ENCODE measurements around the gene MAD1L1.
"Not testable (repeated sequence)": the region's sequence is repeated elsewhere in the genome, so short reads cannot be mapped to it uniquely, and the experiment has no call there.

Gene MAD1L1

DNA sequence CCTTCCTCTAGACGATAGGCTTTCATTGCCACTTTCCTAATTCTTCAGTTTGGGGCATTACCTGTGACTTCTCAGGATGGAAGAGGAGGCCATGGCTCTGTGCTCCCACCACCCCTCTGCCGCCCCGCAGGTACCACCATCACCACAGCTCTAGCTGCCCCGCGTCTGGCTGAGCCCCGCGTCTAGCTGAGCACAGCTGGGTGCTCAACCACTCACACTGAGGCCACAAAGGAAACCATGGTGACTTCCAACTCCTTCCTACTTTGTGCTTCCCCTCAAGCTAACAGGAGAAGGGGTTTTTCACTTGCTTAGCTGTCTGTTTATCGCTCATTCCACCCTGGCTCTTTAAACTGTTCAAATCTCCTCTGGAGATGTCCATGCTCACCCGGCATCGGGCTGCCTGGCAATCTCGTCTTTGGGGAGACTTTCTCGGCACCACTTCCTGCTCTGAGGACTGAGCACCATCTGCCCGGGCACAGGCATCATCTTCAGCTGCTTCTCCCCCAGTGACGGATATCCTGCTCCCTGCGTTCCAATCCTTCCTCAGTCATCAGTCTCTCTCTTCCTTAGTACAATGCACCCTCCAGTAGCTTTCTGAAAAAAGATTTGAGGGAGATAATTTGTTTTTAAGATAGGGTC lies 59.4 kb downstream of the MAD1L1 start:
- no peak for DNase-seq (ENCODE audit: low read depth)

DNA sequence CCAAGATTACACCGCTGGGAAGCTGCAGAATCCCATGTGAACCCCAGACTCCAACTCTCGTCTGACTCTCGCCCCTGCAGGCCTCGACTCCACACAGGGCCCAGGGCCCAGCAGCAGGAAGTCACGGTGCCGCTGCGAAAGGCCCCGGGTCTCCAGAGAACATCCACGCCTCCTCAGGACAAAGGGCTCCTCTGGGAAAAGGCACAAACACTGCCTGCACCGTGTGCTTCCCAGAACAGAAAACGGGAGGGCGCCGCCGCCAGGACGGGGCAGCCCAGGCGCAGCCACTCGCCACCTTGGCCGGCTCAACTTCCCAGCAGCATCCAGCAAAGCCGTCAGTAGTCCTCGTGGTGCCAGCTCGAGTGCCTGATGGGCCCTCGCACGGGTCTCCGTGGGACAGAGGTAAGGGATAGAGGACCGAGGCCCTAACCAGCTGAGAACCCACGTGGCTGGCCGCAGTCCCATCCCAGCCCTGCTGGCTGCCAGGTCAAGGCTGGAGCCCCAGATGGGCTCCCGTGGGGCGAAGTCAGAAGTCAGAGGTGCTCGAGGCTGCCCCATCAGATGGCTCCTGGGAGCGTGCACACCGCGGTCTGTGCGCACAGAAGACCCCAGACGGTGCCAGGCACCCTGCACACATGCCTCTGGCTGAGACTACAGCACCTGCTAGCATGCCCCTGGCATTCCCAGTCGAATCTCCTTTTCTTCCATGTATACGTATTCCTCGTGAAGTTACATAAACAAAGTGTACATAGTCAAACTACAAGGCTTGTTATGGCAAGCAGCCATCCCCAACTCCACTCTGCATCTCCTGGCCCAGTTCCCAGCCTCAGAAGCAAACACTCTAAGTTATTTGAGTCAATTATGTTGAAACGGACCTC lies 60.2 kb downstream of the MAD1L1 start:
- DNase-seq (ENCODE audit: low read depth) = no peak

DNA sequence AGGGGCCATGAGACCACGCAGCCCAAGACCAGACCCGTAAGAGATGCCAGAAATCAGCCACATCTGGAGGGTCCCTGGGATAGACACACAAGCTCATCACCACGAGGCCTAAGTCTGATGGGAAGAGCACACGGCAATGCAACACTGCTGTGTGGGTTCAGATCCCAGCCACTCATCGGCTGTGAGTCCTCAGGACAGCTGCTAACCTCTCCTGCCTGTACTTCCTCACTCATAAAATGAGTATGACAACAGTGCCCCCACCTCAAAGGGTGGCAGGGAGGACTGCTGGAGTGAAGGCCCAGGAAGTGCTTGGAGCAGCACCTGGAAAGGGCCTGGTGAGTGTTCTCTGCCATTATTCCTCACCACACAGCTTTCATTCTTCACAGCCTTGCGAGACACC lies 60.9 kb downstream of the MAD1L1 start:
- DNase-seq (ENCODE audit: low read depth) = no peak

DNA sequence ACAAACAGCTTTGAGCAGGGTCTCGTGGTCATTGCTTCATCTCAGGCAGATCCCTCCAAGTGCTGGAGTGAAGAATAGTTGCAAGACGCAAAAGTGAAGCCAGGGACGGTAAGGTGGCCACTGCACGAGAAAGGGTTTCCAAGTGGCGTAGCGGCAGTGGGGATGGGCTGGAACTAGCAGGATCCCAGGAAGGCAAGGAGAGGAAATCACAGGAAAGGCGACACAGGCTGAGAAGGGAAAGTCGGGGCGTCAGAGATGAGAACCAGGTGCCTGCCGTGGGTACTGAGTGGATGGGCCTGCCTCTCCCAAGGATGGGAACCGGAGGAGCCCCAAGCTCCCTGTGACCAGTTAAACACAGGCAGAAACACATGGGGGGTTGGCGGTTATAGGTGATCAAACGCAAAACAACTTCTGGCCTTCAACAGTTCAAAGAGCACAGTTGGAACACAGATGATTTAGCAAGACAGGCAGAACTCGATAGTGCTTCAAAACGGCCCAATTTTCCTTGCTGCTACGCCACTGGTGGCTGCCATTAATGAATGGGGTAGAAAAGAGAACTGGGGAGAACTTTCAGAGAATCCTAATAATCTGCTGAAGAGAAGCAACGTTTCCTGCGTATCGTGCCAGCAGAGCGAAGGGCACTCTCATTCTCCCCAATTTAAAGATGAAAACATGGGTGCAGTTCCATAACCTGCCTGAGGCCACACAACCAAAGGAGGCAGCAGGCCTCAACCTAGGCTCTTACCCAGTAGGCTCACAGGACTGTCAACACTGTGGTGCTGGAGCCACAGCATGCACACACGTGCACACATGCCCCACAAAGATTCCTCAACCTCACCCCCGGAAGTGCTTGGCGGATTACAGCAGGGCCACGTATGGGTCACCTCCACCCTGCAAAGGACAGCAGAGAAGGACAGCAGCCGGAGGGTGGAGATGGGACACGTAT lies 61.9 kb downstream of the MAD1L1 start:
- DNase-seq (ENCODE audit: low read depth) = no peak

DNA sequence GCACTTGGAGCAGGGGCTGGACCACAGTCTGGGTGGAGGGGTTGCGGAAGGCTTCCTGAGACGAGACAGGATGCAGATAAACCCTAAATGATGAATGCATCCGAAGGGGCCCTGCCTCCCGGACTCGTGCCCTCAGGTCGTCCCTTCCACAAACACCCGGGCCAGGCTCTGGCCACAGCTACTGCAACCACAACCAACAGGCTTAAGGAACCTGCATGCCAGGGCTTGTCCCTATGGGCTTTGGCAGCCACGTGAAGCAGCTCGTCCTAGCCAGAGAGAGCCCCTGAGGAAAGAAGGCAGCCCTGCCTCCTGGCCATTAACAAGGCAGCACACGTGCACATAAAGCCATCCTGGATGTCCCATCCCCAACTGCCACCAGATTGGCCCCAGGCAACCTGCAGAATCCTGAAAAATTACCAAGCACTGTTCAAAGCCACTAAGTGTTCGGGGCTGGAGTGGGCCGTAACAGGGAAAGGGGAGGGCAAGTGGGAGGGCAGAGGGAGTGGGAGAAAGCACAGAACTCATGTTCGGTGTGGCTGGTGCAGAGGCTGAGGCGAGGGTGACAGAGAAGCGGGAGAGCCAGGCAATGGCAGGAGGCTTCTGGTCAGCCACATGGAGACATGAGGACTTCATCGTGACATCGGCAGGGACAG lies 62.7 kb downstream of the MAD1L1 start:
- no peak for DNase-seq (ENCODE audit: low read depth)

DNA sequence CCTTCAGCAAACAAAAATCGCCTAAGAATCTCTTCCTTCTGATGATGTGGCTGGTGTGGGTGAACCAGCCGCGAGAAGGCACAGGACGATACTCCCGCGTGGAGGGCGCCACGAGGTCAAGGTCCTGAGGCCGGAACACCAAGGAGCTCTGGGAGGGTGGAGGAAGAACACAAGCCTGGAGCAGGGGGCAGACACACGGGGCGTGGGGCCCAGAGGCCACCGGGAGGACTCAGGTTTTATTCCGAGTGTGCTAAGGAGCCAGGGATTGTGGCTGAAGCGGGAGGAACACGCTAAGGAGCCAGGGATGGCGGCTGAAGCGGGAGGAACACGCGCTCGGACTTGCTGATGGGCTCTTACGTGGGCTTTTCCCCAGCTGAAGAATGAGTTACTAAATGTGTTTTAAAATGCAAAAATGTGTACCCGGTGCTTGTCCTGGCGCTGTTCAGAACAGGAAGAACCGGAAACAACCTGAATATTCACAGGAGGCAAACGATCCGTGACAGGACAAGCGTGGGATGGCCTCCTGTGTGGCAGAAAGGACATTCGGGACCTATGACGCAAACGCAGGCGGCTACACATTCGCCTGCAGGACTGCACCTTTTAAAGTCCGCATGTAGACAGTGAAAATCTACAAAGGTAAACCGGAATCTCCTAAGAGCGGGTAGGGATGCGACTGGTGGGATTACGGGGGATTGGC lies 64.0 kb downstream of the MAD1L1 start:
- no peak for DNase-seq (ENCODE audit: low read depth)

DNA sequence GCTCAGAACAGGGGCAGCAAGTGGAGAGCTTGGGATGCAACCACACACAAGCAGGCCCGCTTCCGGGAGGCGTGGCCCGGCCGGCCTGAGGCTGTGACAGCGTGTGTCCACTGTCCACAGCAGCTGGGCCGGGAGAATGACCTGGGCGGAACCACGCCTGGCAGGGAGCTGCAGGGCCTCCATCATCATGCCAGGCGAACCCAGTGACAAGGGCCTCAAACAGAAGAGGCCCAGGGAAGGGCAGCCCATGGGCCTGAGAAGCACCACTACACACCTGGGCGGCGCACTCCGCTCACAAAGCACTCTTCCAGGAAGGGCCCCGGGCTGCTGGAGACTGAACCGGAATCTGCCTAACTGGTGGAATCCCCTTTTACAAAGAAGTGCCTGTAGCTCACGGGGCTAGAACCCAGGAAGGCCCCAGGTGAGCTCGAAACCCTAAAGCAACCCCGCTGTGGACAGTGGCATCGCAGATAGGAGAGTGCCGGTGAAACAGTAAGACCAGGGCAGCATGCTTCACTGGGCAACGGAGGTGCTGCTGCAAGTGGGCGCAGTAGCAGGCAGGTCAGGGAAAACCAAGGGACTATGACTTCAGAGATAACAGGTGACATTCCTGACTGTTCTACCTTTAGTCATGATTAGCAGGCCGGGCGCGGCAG lies 66.0 kb downstream of the MAD1L1 start:
- DNase-seq (ENCODE audit: low read depth) = no peak

DNA sequence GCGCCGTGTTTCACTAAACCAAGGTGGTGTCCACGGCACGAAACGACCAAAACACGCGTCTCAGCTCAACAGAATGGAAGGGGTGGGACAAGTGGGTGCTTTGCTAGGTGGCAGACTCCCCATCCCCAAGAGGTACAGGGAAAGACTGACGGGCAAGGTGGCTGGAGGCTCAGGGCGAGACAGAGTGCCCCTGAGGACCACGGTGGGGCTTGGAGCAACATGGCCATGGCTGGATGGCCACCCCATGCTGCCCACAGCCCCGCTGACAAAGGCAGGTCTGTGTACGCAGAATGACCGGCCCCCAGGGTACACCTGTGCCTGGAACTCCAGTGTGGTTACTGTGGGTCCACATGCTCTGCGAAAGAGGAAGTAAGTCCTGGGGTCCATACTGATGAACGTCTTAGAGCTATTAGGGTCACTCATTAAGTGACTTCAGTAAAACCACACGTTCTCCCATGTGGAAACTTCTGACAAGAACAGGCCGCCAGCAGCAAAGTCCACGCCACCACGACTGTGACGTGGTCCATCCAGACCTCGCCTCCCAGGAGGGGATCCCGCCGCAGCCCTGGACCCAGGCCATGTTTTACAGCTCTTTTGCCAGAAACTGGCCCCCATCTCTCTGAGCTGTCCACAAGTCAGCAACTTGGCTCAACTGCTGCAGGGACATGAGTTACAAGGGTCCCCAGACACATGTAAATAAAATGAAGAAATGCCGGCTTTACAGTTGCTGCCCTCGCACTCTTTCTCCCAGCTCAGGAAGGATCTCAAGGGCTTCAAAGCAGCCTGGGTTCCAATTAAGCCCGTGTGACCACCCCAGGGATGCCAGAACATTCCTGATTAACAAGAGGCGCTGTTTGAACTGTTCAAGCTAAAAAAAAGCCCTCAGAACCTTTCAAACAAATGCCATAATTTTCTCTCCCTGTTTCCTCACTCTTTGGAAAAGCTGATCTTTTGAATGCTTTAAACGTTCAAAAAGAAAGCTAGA lies 66.8 kb downstream of the MAD1L1 start:
- DNase-seq (ENCODE audit: low read depth) = no peak

DNA sequence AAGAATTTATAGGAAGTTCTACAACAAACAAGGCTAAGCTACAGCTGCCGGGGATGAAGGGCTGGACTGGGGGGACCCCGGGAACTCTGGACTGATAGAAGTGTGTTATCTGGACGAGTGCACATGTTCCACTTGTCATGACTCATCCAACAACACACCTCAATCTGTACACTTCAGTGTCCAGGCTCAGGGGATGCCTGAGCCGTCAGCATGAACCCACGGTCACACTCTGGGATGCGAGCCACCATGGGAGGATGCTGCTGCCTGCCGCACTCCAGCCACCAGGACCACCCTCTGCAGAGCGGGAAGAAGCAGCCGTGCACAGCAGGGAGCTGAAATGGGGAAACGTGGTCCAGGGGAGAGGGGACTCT lies 67.5 kb downstream of the MAD1L1 start:
- no peak for DNase-seq (ENCODE audit: low read depth)

DNA sequence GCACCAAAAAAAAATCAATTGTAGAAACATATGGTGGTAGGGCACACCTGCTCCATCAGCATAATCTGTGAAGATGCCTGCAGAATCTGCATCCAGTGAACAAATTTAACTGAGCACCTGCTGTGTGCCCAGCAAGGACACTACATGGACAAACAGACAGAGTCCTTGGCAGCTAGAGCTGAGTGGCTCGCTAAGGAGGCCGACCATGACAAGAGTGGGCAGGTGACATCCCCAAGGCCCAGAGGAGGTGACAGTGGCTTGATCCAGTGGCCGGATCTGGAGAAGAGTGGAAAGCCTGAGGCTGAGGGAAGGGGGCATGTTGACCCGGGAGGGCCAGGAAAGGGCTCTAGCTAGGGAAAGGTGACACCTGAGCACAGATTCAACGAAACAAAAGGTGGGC lies 68.1 kb downstream of the MAD1L1 start:
- no peak for DNase-seq (ENCODE audit: low read depth)

DNA sequence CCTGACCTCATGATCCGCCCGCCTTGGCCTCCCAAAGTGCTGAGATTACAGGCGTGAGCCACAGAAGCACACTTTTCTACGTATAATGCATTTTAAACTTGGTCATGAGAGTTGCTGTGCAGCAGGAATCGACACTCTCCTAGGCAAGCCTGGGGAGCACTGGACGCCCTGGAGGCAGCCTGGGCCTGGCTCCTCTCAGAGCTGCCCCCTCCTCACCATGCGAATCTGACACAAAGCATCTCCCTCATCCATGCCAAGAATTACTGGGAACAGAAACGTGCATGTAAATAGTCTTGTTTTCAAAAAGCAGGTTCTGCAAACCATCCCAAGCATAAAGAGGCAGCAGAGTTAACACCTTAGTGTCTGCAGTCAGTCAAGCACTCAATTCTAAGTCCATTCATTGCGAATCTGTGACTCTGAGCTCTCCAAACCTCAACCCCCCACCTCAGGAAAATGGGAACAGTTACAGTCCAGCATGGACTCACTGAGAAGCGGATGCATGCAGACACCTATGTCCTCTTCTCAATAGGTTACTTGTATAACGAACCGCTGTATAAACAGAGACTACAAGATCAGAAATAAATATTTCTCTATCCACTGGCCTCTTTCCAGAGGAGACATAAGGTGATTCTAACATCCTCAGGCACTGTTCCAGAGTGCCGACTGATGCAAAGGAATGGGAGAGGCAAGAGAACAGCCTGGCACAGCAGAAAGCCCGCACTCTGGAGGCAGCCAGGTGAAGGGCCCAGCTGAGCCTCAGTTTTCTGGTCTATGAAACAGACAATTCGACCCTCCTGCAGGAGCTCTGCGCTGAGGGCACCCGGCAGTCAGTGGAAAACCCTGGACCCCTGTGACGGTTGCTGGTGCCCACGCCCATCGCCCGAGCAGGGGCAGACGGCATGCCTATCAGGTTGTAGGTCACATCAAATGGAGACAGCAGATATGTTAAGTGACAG lies 68.9 kb downstream of the MAD1L1 start:
- no peak for DNase-seq (ENCODE audit: low read depth)

DNA sequence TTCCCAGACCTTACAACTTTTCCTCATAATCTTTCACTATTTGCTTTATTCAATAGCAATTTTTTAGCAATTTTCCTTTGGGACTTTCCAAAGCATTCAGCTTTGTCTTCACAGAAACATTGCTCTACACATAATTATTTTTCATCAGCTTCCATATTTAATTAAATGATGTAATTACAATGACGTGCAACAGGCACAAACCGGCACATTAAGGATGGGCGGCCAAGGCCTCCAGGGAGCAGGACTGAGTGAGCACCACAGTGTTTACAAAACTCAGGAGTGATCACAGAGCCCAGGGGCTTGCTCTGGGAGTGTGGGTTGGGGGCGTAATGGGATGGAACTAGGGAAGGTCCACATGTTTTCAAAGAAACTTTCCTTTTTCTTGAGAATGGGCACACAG lies 69.8 kb downstream of the MAD1L1 start:
- no peak for DNase-seq (ENCODE audit: low read depth)

DNA sequence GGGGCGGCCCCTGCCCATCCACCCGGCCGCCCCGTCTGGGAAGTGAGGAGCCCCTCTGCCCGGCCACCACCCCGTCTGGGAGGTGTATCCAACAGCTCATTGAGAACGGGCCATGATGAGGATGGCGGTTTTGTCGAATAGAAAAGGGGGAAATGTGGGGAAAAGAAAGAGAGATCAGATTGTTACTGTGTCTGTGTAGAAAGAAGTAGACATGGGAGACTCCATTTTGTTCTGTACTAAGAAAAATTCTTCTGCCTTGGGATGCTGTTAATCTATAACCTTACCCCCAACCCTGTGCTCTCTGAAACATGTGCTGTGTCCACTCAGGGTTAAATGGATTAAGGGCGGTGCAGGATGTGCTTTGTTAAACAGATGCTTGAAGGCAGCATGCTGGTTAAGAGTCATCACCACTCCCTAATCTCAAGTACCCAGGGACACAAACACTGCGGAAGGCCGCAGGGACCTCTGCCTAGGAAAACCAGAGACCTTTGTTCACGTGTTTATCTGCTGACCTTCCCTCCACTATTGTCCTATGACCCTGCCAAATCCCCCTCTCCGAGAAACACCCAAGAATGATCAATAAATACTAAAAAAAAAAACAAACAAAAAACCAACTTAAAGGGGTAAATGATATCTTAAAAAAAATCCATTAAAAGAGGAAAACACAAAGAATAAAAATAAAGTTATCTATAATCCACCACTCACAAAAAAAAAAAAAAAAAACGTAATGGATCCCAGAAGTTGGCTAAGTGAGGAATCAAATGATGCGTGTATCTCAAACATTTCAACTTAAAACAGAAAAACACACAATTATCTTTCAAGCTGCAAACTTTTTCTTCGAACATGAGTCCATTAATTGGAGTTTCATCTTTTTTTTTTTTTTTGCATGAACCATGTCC lies 70.5 kb downstream of the MAD1L1 start:
- DNase-seq (ENCODE audit: low read depth) = not testable (repeated sequence)

DNA sequence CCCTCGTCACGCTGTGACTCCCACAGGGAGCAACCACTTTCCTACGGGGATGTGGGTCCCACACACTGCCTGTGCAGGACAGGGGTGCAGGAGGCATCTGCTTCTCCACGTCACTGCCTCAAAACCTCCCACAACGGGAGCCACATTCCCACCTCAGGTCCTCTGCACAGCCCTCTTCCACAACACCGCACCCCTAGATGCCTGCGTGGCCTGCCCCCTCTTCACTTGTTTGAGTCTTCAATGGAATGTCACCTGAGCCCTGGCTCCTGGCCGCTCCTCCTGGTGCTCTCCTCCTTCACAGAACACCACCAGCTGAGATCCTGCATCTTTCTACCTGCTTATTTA lies 73.6 kb downstream of the MAD1L1 start:
- no peak for DNase-seq (ENCODE audit: low read depth)

DNA sequence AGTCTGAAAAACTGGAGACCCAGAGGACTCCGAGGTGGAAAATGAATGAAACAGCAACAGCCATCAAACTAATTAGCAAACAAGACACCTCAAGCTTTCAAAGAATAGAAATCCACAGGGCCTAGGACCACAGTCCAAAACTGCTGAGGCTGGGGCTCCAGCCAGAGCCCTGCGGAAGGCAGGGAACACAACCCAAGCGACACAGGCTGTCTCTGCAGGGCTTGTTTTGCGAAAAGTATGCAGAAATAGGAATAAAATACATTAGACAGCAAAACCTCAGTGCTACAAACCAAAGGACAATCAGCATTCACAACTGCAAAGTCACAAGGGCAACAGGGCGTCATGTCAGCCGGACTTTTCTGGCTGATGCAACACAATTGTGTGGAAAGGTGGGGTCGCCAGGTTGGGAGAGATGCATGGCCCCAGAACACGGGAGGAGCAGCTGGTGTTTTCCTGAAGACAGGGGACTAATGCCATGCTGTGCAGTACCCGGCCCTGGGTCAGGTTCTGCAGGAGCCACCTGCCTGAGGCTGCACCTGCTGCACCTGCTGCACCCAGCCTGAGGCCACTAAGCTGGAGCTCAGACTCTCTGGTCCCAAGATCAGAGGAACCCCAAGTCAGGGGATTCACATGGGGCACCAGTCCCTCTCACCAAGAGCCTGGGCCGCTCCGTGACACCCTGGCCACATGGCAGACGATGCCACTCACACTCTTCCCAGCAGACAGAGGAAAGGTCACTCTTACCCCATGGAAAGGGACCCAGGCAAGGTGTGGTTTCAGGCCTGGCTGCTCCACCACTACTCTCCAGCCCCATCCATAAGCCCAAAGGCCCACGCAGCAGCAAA lies 74.2 kb downstream of the MAD1L1 start:
- no peak for DNase-seq (ENCODE audit: low read depth)

DNA sequence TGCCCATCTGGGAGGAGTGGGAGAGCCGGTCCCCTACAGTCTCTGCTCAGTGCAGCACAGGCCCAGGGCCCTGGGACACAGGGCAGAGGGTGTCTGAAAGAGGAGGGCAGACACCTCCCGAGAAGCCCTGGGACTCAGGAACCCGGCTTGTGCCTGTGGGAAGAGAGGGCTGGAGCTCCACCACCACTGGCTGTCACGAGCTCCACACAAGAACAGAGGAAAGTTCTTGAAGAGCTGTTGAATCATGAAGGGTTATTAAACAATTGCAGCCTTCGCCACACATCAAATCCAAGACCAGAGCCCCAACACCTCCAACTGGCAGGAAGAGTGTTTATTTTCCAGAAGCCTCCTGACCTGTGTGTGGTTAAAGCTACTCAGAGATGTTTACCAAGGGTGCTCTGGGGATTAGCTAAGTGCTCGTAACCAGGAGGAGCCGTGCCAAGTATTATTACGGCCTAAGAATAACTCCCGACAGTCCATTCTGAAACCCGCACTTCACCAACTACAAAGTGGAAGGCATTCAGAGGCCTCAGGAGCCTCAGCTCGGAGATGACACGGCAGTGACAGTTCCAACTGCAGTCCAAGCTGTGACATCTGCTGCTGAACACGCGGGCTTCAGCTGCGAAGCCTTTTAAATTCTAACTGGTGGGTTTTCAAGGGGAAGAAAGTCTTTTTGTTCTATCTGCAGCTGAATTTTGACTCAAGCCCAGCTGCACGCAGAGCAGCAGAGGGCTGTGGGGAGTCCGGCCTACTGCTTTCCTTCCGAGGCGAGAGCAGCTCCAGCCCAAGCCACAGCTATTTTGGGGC lies 75.1 kb downstream of the MAD1L1 start:
- DNase-seq (ENCODE audit: low read depth) = no peak
